B cell (primary cell): ENCODE data around the gene TSC2.

Experiments
- CTCF ChIP-seq: fragments of 200-600 bp; IDR thresholded peaks from one replicate; pipeline ENCODE4 v1.8.0; 2022; ENCODE audit warnings: antibody characterized with exemption, mild to moderate bottlenecking
- EZH2 ChIP-seq: IDR thresholded peaks from 2 replicates; pipeline ENCODE4 v1.6.1; 2012; ENCODE audit warnings: borderline replicate concordance, low read depth, mild to moderate bottlenecking, moderate library complexity, low read length; ENCODE audit not compliant: insufficient read depth, poor library complexity, severe bottlenecking

DNA sequence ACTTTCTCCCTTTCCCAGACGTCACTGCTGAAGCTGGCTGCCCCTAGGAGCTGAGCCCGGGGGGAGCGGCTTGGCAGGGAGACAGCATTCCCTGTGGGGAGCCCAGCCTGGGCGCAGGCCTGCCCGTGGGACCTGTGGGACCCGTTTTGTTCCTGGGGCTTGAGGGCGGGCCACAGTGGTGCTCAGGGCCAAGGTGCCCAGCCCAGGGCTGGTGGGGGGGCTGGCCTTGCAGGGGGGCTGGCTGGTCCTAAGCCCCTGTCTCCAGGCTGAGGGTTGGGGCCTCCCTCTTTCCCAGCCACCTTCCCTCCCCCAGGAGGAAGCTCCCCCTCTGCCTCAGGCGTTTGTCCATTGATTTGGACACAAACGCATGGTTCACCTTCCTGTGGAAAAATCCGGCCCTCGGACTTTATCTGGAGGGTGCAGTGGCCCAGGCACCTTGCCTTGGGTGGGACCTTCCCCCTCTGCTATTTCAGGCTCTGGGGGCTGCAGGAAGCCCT, 16.7 kb upstream of the TSC2 start:
- no peak for TF ChIP-seq CTCF
- no peak for TF ChIP-seq EZH2
